Mesodermal cell (in vitro differentiated cells): ENCODE measurements around the gene BDP1.
"Not testable (repeated sequence)": the region's sequence is repeated elsewhere in the genome, so short reads cannot be mapped to it uniquely, and the experiment has no call there.

Experiments used
- H3K27ac ChIP-seq: 2 replicates; pipeline ENCODE4 v1.7.0; 2013; ENCODE audit warnings: mild to moderate bottlenecking, low read depth, low read length, moderate library complexity; ENCODE audit not compliant: severe bottlenecking
- H3K36me3 ChIP-seq: 2 replicates; pipeline ENCODE4 v1.7.1; 2013; ENCODE audit warnings: mild to moderate bottlenecking, low read length, moderate library complexity; ENCODE audit not compliant: control insufficient read depth, insufficient read depth
- H3K4me1 ChIP-seq: one replicate; pipeline ENCODE4 v1.7.1; 2013; ENCODE audit warnings: mild to moderate bottlenecking, low read length; ENCODE audit not compliant: insufficient read depth, control insufficient read depth, poor library complexity, severe bottlenecking
- H3K4me3 ChIP-seq: 2 replicates; pipeline ENCODE4 v1.7.0; 2013; ENCODE audit warnings: low read length, control low read depth, mild to moderate bottlenecking; ENCODE audit not compliant: insufficient read depth, poor library complexity, severe bottlenecking; ENCODE audit errors: extremely low read depth
- H3K9me3 ChIP-seq: 2 replicates; pipeline ENCODE4 v1.7.1; 2013; ENCODE audit warnings: mild to moderate bottlenecking, low read length, moderate library complexity; ENCODE audit not compliant: control insufficient read depth
- WGBS, 2 experiments: methylation state at CpG; one replicate each; pipeline ENCODE4 v1.1.5; 2013; ENCODE audit warnings: missing lambda C conversion rate in 2 of 2; ENCODE audit not compliant: insufficient coverage in 2 of 2; 5-methylcytosine and 5-hydroxymethylcytosine counted together

Gene BDP1

DNA sequence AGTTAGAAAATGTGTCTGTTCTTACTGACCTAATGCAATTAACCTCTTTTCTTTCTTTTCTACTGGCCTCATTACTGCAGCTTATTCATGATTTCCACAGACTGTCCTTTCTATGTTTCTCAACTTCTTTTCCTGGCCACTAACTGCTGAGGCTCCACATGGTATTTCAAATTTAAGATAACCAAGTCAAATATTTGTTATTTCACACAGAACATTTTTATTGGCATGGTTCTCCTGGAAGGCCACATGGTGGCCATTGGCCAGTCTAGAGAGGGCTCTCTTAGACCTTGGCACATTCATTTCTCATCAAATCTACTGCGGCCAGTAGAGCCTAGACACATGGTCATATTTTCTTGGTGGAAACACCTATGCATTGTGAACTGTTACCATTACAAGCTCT lies 13.9 kb upstream of the BDP1 start:
- H3K9me3 ChIP-seq, H3K27ac ChIP-seq, H3K4me3 ChIP-seq, H3K4me1 ChIP-seq, H3K36me3 ChIP-seq: not testable (repeated sequence)
- WGBS, 2 experiments: no CpG with 5 or more reads among the region's 1 CpG

DNA sequence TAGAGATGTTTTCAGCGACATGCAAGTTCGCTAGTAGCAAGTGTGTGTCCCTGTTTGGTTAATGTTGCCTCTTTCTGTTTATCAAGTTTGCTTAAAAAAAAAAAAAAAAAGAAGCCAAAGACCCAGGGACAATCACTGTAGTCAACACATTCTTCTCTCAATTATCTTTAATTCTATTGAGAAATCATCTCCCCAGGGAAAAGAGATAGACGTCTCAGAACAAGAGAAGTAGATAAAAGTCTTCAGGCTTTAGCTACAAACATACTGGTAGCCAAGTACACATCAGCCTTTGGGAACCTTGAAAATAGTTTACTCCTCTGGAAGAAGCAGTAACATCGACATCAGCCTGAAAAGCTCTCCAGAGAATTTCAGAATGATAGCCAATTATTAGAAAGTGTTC lies 11.6 kb upstream of the BDP1 start:
- H3K4me3 ChIP-seq, H3K36me3 ChIP-seq, H3K27ac ChIP-seq, H3K9me3 ChIP-seq, H3K4me1 ChIP-seq: not testable (repeated sequence)
- WGBS, 2 experiments: 50% methylated on average over 1 of the region's 4 CpGs; no CpG with 5 or more reads in 1 of the 2 experiments

DNA sequence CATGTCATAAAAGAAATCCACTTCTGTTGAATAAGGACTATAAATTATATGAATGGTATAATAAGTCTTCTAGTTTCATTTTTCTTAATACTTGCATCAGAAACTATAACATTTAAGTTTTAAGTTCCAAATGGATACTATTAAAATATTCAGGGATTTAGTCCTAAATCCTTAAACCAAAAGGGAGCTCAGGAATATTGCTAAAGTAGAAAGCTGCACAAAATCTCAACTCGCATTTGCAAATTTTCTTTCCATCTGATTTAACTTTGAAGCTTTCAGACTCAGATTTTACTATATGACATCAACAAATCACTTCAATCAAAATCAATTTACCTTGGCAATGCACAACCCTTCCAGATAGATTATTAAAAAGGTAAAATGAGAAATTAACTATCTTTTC lies 10.4 kb upstream of the BDP1 start:
- WGBS, 2 experiments: 60 to 88% methylated on average over 1 of the region's 1 CpG
- H3K27ac ChIP-seq, H3K4me1 ChIP-seq, H3K36me3 ChIP-seq, H3K9me3 ChIP-seq, H3K4me3 ChIP-seq: not testable (repeated sequence)

DNA sequence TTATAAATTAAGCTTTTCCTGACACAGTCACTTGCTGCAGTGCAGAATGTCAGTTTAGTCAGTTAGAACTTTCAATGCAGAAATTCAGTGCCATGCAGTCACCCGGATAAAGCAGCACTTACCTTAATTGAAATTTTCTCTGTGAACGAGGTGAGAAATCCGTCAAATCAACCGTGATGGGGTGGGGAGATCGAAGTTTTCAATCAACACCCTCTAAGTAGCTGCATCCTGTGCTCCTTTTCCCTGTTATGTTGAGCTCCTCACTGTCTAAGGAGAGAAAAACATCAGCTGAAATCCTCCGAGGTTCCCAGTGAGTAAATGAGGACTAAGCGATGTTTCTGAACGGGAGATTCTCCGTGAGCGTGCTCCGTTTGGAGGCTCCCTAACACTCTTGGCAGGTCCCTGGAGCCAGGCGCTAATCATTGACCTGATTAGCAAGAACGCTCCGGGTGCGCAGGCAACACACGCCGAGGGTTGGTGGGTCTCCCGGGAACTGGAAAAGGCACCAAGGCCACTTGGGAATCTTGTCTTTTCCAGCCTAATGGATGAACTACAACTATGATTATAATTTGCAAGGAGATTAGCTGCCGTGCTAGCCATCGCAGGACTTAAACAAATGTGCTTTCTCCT lies 9.8 kb upstream of the BDP1 start:
- not testable (repeated sequence) for H3K27ac ChIP-seq, H3K4me1 ChIP-seq, H3K9me3 ChIP-seq, H3K4me3 ChIP-seq, H3K36me3 ChIP-seq
- 8 to 26% methylated on average over 2 of the region's 20 CpGs for whole genome bisulfite sequencing, 2 experiments

DNA sequence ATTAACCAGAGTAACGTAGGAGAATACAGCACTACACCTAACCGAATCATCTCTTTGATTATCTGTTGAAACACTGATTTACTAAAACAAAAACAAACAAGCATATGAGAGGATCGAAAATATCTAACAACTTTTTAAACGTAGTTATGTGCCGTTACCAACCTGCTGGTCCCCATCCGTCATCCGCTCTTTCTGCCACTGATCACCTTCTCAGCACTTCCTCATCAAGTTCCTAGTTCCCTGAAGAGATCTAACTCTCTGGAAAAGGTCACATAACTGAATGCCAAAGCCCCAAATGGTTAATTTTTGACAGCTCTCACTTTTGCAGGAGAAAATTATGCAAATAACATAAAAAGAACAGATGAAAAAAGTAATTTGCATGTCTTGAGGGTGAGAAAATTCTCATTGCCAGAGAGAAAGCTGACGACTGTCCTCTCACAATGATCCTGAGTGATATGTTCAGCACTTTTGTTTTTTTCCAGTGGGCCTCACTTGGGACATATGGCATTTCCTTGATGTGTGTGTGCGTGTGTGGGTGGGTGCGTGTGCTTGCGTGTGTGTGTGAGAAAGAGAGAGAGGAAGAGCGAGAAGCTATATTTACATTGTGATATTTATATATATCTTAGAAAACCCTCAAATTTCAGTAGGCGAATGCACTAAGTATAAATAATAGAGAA lies 8.8 kb upstream of the BDP1 start:
- not testable (repeated sequence) for H3K36me3 ChIP-seq, H3K27ac ChIP-seq, H3K4me1 ChIP-seq, H3K4me3 ChIP-seq, H3K9me3 ChIP-seq
- WGBS, 2 experiments: 34 to 42% methylated on average over 6 to 7 of the region's 13 CpGs

DNA sequence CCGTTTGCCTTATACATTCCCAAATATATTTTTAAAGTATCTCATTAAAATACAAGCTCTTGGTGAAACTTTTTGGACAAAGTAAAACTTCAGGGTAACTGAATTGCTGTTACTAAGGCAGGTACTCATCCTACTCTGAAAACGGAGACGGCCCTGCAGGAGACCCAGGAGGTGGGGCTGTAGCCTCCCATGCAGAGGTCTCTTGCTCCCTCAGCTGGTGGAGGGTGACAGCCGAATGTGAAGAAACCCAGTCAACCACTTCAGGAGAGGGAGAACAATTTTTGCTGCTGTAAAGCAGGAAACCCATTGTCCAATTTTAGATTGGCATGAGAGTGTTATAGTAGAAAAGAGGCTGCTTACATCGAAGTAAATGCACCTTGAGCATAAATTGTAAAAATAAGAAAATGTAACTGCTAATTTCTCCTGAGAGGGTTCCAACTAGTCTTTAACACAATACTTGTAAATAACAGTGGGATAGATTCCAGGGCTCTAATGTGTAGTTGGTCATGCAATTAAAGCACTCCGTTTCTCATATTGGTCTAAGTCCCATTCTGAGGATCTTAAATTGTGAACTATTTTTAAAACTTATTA lies 8.1 kb upstream of the BDP1 start:
- not testable (repeated sequence) for H3K4me3 ChIP-seq, H3K4me1 ChIP-seq, H3K9me3 ChIP-seq, H3K36me3 ChIP-seq, H3K27ac ChIP-seq
- no CpG with 5 or more reads among the region's 6 CpGs for WGBS, 2 experiments

DNA sequence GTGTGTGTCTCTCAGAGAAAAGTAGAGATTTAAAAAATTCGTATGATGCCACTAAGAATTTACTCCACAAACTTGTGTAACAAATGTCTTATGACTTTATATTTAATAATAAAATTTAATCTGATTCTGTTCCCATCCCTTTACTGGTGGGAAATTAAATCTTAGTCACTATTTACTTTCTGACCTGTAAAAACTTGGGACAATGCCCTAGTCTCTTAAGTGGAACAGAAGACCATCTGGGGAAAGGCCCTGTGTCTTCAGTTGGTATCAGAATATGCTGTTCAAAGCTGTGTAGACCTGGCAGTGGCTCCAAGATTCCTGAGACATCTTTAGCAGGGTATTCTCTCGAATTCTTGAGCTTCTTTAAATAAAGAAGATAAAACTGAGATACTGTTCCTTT lies 2.6 kb upstream of the BDP1 start:
- Histone ChIP-seq H3K27ac (no peak overlapping the region), H3K9me3 (no peaks in the 10 kb centered on the region)

DNA sequence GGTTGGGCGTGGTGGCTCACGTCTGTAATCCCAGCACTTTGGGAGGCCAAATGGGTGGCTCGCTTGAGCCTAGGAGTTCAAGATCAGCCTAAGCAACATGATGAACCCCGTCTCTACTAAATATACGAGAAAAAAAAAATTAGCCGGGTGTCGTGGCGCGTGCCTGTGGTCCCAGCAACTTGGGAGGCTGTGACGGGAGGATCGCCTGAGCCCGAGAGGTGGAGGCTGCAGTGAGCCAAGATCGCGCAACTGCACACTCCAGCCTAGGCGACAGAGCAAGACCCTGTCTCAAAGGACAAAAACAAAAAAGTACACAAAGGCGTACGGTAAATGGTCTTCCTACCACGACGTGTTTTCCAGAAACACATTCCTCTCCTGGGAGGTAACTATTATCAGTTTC lies 538 bp upstream of the BDP1 start:
- H3K27ac ChIP-seq: peak overlapping the region; percentile 86
- H3K4me1 ChIP-seq: no peaks in the 10 kb centered on the region
- 78 to 81% methylated on average over 18 to 19 of the region's 19 CpGs for WGBS, 2 experiments
- peaks cover 17% of the 10 kb centered on the region for H3K36me3 ChIP-seq
- H3K4me3 ChIP-seq: peak overlapping the region; percentile 100
- H3K9me3 ChIP-seq: no peaks in the 10 kb centered on the region

More for the DNA sequence above, 2.6 kb upstream of the BDP1 start:
- Histone ChIP-seq H3K4me3 (no peak overlapping the region), H3K36me3 (no peaks in the 10 kb centered on the region), H3K4me1 (no peaks in the 10 kb centered on the region)
- WGBS, 2 experiments: no CpG with 5 or more reads among the region's 2 CpGs

DNA sequence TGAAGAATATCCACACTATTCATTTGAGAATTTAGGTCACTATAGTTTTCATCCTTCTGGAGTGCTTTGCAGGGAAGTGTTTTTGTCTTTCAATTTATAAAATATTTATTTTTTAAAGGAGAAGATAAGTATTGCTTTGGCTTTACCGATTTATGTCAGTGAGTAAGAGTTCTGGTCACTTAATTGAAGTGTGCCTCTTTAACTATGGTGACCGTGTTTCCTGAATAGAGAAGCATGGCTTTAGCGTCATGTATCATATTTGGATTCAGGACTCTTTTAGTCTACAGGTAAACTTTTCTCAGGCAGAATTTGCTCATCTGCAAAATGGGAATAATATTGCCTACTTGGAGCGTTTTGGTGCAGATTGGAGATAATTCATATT lies 902 bp downstream of the BDP1 start:
- H3K4me1 ChIP-seq: no peaks in the 10 kb centered on the region
- 5 to 10% methylated on average over 2 to 4 of the region's 4 CpGs for WGBS, 2 experiments
- no peaks in the 10 kb centered on the region for H3K9me3 ChIP-seq
- peak overlapping the region; percentile 86 for H3K27ac ChIP-seq
- peak overlapping the region; percentile 100 for H3K4me3 ChIP-seq
- H3K36me3 ChIP-seq: peaks cover 31% of the 10 kb centered on the region

DNA sequence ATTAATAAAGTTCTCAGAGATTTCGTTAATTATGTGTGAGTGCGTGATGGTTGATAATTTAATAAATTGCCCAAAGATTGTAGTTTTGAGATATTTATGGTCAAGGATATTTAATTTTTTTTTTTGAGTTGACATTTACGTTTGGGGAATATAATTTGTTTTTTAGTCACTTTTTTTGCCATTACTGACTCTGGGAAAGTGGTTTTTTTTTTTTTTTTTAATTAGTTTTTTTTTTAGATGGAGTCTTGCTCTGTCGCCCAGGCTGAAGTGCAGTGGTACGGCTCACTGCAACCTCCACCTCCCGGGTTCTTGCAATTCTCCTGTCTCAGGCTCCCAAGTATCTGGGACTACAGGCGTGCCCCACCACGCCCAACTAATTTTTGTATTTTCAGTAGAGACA lies 1.7 kb downstream of the BDP1 start:
- no peak overlapping the region for H3K27ac ChIP-seq
- WGBS, 2 experiments: 90 to 94% methylated on average over 5 to 7 of the region's 8 CpGs
- H3K4me3 ChIP-seq: peak overlapping the region; percentile 100
- H3K4me1 ChIP-seq: no peaks in the 10 kb centered on the region
- no peaks in the 10 kb centered on the region for H3K9me3 ChIP-seq
- H3K36me3 ChIP-seq: peaks cover 39% of the 10 kb centered on the region

DNA sequence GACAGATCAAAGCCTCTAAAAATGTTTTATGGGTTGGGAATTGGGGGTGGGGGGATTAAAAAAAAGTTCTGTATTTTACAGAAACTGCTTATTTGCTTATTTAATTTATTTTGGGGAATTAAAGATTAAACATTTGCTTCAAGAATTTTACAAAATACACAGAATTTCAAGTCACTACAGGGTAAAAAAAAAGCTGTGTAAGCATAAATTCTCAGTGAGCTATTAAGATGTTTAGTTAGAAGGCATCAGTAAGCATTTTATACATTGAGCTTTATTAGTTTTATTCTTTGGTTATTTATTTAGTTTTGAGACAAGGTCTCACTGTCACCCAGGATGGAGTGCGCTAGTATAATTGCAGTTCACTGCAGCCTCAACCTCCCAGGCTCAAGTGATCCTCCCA lies 5.2 kb downstream of the BDP1 start:
- Histone ChIP-seq H3K36me3 (peaks cover 71% of the 10 kb centered on the region), H3K4me3 (no peak overlapping the region), H3K9me3 (no peaks in the 10 kb centered on the region), H3K27ac (no peak overlapping the region), H3K4me1 (no peaks in the 10 kb centered on the region)
- WGBS, 2 experiments: 100% methylated on average over 1 of the region's 1 CpG; no CpG with 5 or more reads in 1 of the 2 experiments
